H1 (cell line): ENCODE data around the gene GJA10. TPM values are rescaled to one million over a fixed set of nuclear protein-coding genes. Genes with fewer than 3 reads are reported as not detected.

Experiments used
- CTCF ChIA-PET: fragments of 300-600 bp; sonication (Branson Sonifier 250); formaldehyde crosslinking; loops from one replicate; lab custom pipeline; 2021; ENCODE audit not compliant: partially characterized antibody; lab: Charles Lee
- POLR2A ChIA-PET: fragments of 300-600 bp; sonication (Branson Sonifier 250); formaldehyde crosslinking; loops from one replicate; lab custom pipeline; 2021; ENCODE audit warnings: inconsistent platforms; ENCODE audit not compliant: partially characterized antibody; lab: Charles Lee
- DNase-seq, 2 experiments: peaks; one replicate each; pipeline versions ENCODE4 v3.0.0 to v3.0.0-alpha.2; 2010 to 2022; ENCODE audit warnings: low spot score in 2 of 2, low read depth in 1 of 2, mixed read lengths in 1 of 2
- FAIRE-seq: peaks from 2 replicates; lab custom pipeline; 2011; peaks lifted over from hg19 to GRCh38; lab: Jason Lieb, UNC
- H2AFZ ChIP-seq: 2 replicates; pipeline ENCODE4 v1.8.1; 2012; ENCODE audit warnings: low read length, inconsistent platforms
- H2AK5ac ChIP-seq: 2 replicates; pipeline ENCODE4 v1.6.1; 2013; ENCODE audit warnings: low read depth, low read length
- H2BK120ac ChIP-seq: replicated peaks from 2 replicates; pipeline ENCODE3; 2013; ENCODE audit warnings: low read depth, low read length, inconsistent platforms
- H2BK12ac ChIP-seq: 2 replicates; pipeline ENCODE4 v1.6.1; 2013; ENCODE audit warnings: low read depth, low read length
- H2BK15ac ChIP-seq: 2 replicates; pipeline ENCODE4 v1.6.1; 2013; ENCODE audit warnings: low read length
- H2BK20ac ChIP-seq: 2 replicates; pipeline ENCODE4 v1.6.1; 2013; ENCODE audit warnings: low read length
- H2BK5ac ChIP-seq: 2 replicates; pipeline ENCODE4 v1.6.1; 2013; ENCODE audit warnings: low read depth, low read length
- H3K14ac ChIP-seq: 2 replicates; pipeline ENCODE4 v1.6.1; 2013; ENCODE audit warnings: inconsistent platforms; ENCODE audit not compliant: insufficient read length
- H3K18ac ChIP-seq: 2 replicates; pipeline ENCODE4 v1.6.1; 2013; ENCODE audit warnings: low read length; ENCODE audit errors: extremely low read depth
- H3K23ac ChIP-seq: 2 replicates; pipeline ENCODE4 v1.6.1; 2013; ENCODE audit warnings: inconsistent platforms; ENCODE audit not compliant: insufficient read length
- H3K23me2 ChIP-seq: 2 replicates; pipeline ENCODE4 v1.6.1; 2013; ENCODE audit warnings: low read depth, low read length
- H3K27ac ChIP-seq: 2 replicates; pipeline ENCODE4 v1.6.1; 2011; ENCODE audit warnings: low read depth, low read length, inconsistent platforms
- H3K27me3 ChIP-seq, 4 experiments: replicated peaks in 1 of 4; 1 replicate in 1 of 4; 2 replicates in 3 of 4; pipeline versions ENCODE4 v1.6.1 to v1.8.1; 2011 to 2013; ENCODE audit warnings: low read length in 3 of 4, mild to moderate bottlenecking in 3 of 4, inconsistent platforms in 2 of 4, mixed read lengths in 2 of 4, moderate library complexity in 1 of 4; ENCODE audit not compliant: control insufficient read depth in 3 of 4, insufficient read depth in 3 of 4; ENCODE audit errors: extremely low read depth in 1 of 4
- H3K36me3 ChIP-seq, 4 experiments: 2 replicates each; pipeline versions ENCODE4 v1.6.1 to v1.8.1; 2011 to 2013; ENCODE audit warnings: mild to moderate bottlenecking in 4 of 4, low read length in 3 of 4, moderate library complexity in 2 of 4, control low read depth in 1 of 4, inconsistent platforms in 1 of 4; ENCODE audit not compliant: insufficient read depth in 4 of 4, control insufficient read depth in 2 of 4
- H3K4ac ChIP-seq: replicated peaks from 2 replicates; pipeline ENCODE3; 2013; ENCODE audit warnings: low read length, low read depth, mixed read lengths, inconsistent platforms; ENCODE audit not compliant: insufficient read length
- H3K4me1 ChIP-seq, 4 experiments: replicated peaks in 1 of 4; 1 replicate in 1 of 4; 2 replicates in 3 of 4; pipeline versions ENCODE4 v1.6.1 to v1.8.1; 2011 to 2013; ENCODE audit warnings: low read length in 3 of 4, inconsistent platforms in 2 of 4, mixed read lengths in 1 of 4; ENCODE audit not compliant: insufficient read depth in 4 of 4, control insufficient read depth in 3 of 4
- H3K4me2 ChIP-seq, 2 experiments: 2 replicates each; pipeline versions ENCODE4 v1.6.1 to v1.8.1; 2011 to 2013; ENCODE audit warnings: low read depth in 2 of 2, low read length in 2 of 2, control low read depth in 1 of 2, inconsistent platforms in 1 of 2, mild to moderate bottlenecking in 1 of 2; ENCODE audit not compliant: insufficient read depth in 1 of 2
- H3K4me3 ChIP-seq, 4 experiments: fragments of 200-600, 300-600 bp in 1 of 4; sonication (generic), shearing (Covaris generic), sonication (Bioruptor Twin) in 1 of 4; 2 replicates each; pipeline versions ENCODE4 v1.5.1 to v1.8.1; 2011 to 2016; ENCODE audit warnings: low read length in 4 of 4, low read depth in 3 of 4, control low read depth in 2 of 4, inconsistent platforms in 2 of 4, mild to moderate bottlenecking in 2 of 4, mixed read lengths in 1 of 4, moderate library complexity in 1 of 4; ENCODE audit not compliant: insufficient read depth in 2 of 4; ENCODE audit errors: extremely low read depth in 1 of 4
- H3K56ac ChIP-seq: replicated peaks from 2 replicates; pipeline ENCODE3; 2013; ENCODE audit warnings: low read depth, mild to moderate bottlenecking, mixed read lengths, low read length, inconsistent platforms; ENCODE audit not compliant: insufficient read length
- H3K79me1 ChIP-seq: 2 replicates; pipeline ENCODE4 v1.6.1; 2013; ENCODE audit warnings: low read depth, low read length, control low read depth
- H3K79me2 ChIP-seq, 2 experiments: 2 replicates each; pipeline versions ENCODE4 v1.6.1 to v1.8.1; 2012 to 2013; ENCODE audit warnings: low read length in 2 of 2, mild to moderate bottlenecking in 2 of 2, inconsistent platforms in 1 of 2; ENCODE audit not compliant: insufficient read depth in 2 of 2, control insufficient read depth in 1 of 2
- H3K9ac ChIP-seq, 4 experiments: replicated peaks in 1 of 4; 1 replicate in 1 of 4; 2 replicates in 3 of 4; pipeline versions ENCODE4 v1.6.1 to v1.8.1; 2011 to 2013; ENCODE audit warnings: low read depth in 3 of 4, low read length in 3 of 4, control low read depth in 2 of 4, mild to moderate bottlenecking in 2 of 4, moderate library complexity in 2 of 4, inconsistent platforms in 1 of 4; ENCODE audit errors: extremely low read depth in 1 of 4
- H3K9me3 ChIP-seq, 2 experiments: 2 replicates each; pipeline versions ENCODE4 v1.6.1 to v1.8.1; 2012 to 2013; ENCODE audit warnings: mild to moderate bottlenecking in 2 of 2, moderate library complexity in 2 of 2, control low read depth in 1 of 2, inconsistent platforms in 1 of 2, low read depth in 1 of 2, low read length in 1 of 2, mixed read lengths in 1 of 2; ENCODE audit not compliant: insufficient read depth in 2 of 2
- H4K20me1 ChIP-seq, 2 experiments: replicated peaks in 1 of 2; 2 replicates each; pipeline versions ENCODE3 to v1.8.1; 2011 to 2013; ENCODE audit warnings: inconsistent platforms in 2 of 2, low read length in 2 of 2, mild to moderate bottlenecking in 1 of 2; ENCODE audit not compliant: insufficient read depth in 2 of 2, control insufficient read depth in 1 of 2
- H4K5ac ChIP-seq: 2 replicates; pipeline ENCODE4 v1.6.1; 2013; ENCODE audit warnings: low read length, low read depth, mixed read lengths, inconsistent platforms; ENCODE audit not compliant: insufficient read length
- H4K8ac ChIP-seq: 2 replicates; pipeline ENCODE4 v1.8.0; 2013; ENCODE audit warnings: mild to moderate bottlenecking, moderate library complexity, low read length, inconsistent platforms; ENCODE audit not compliant: insufficient read depth; ENCODE audit errors: extremely low read depth
- H4K91ac ChIP-seq: replicated peaks from 2 replicates; pipeline ENCODE3; 2013; ENCODE audit warnings: low read length, mixed read lengths, inconsistent platforms; ENCODE audit not compliant: insufficient read length
- ASH2L ChIP-seq: fragments of 200-600, 300-600 bp; sonication (generic); IDR thresholded peaks from one replicate; pipeline ENCODE4 v1.7.1; 2017; ENCODE audit warnings: low read length
- CHD1 ChIP-seq: IDR thresholded peaks from 2 replicates; pipeline ENCODE4 v1.6.1; 2012; ENCODE audit warnings: low read depth, low read length, improper control_type of control experiment
- CHD2 ChIP-seq: IDR thresholded peaks from 2 replicates; pipeline ENCODE4 v1.6.1; 2012; ENCODE audit warnings: low read length, improper control_type of control experiment
- CREB1 ChIP-seq: IDR thresholded peaks from 2 replicates; pipeline ENCODE4 v1.6.1; 2012; ENCODE audit warnings: inconsistent platforms
- GABPA ChIP-seq: IDR thresholded peaks from 2 replicates; pipeline ENCODE4 v1.6.1; 2011; ENCODE audit warnings: mild to moderate bottlenecking, low read length, moderate library complexity, borderline replicate concordance; ENCODE audit not compliant: insufficient read depth
- RFX5 ChIP-seq: IDR thresholded peaks from 2 replicates; pipeline ENCODE4 v1.6.1; 2011; ENCODE audit warnings: low read depth, low read length, improper control_type of control experiment, borderline replicate concordance
- SAP30 ChIP-seq: fragments of 300-600 bp; sonication (generic); IDR thresholded peaks from 2 replicates; pipeline ENCODE4 v1.7.1; 2012; ENCODE audit warnings: low read length, moderate library complexity, mild to moderate bottlenecking, inconsistent platforms; ENCODE audit not compliant: insufficient read depth, insufficient replicate concordance
- SP1 ChIP-seq: IDR thresholded peaks from 2 replicates; pipeline ENCODE4 v1.6.1; 2011; ENCODE audit warnings: low read depth, low read length
- WGBS, 2 experiments: shearing (Covaris generic) in 1 of 2; methylation state at CpG; one replicate each; pipeline versions ENCODE4 v1.1.6 to v1.1.7; 2013 to 2015; ENCODE audit warnings: low lambda C conversion rate in 2 of 2, mixed read lengths in 2 of 2, inconsistent platforms in 1 of 2, low coverage in 1 of 2, missing lambda C conversion rate in 1 of 2; ENCODE audit not compliant: insufficient replicate concordance in 2 of 2, insufficient coverage in 1 of 2, insufficient read length in 1 of 2; ENCODE audit errors: extremely low coverage in 1 of 2, missing lambda C conversion rate in 1 of 2; 5-methylcytosine and 5-hydroxymethylcytosine counted together
- long read RNA-seq, 2 experiments: library from RNA in 1 of 2; library from capped mRNA in 1 of 2; stranded (forward); transcript quantifications; one replicate each; pipeline ENCODE4 v2.0.0, GENCODE V29; 2021; ENCODE audit warnings: inconsistent platforms in 1 of 2
- polyA minus RNA-seq, 3 experiments: library from RNA; depleted of rRNA, polyadenylated mRNA; stranded (reverse); fragments of >200 nt; gene quantifications; 1 replicate in 2 of 3; 2 replicates in 1 of 3; pipeline ENCODE4 v1.2.3, GENCODE V29; 2011
- polyA plus RNA-seq, 7 experiments: library from polyadenylated mRNA; depleted of rRNA in 3 of 7; stranded (reverse) in 5 of 7; unstranded in 2 of 7; fragments of >200 nt in 5 of 7; fragments of 200-250 nt in 2 of 7; gene quantifications; 1 replicate in 5 of 7; 2 replicates in 1 of 7; 4 replicates in 1 of 7; pipeline versions ENCODE4 v1.2.1 to v1.2.3, GENCODE V29; 2011 to 2013; ENCODE audit warnings: missing spikeins in 2 of 7, mixed read lengths in 2 of 7
- total RNA-seq: library from RNA; stranded (reverse); fragmentation: NEBNext Ultra II Directional; extraction: Animal tissue kit (Norgen Biotek cat#: 25700); gene quantifications from 2 replicates; pipeline ENCODE4 v1.2.1, GENCODE V29; 2021
- TF ChIP-seq, protein P1 (sequence below): IDR thresholded peaks from 2 replicates; pipeline ENCODE4 v1.6.1; 2012; ENCODE audit warnings: inconsistent platforms

GJA10 gene
- total RNA-seq (not detected in 2 replicates), polyA plus RNA-seq (2011; rRNA removed) (0.17 and 0.21 TPM in 2 replicates), polyA minus RNA-seq (2011; rRNA and poly(A)+ RNA removed) (0.76 TPM in 1 of 2 replicates, not detected in the other)
- polyA plus RNA-seq (2011; cell fraction: cytosol; rRNA removed), result 0.05 TPM
- 0.07 TPM for polyA plus RNA-seq (2011; cell fraction: nucleus; rRNA removed)
- 0.20 to 0.27 TPM (median 0.23 TPM) in 3 of 4 replicates, not detected in the other for polyA plus RNA-seq (2012, experiment 1 of 2)
- 0.14 TPM for polyA plus RNA-seq (2012, experiment 2 of 2)
- polyA plus RNA-seq (2013, experiment 1 of 2), result not detected
- 0.06 TPM for polyA plus RNA-seq (2013, experiment 2 of 2)
- polyA minus RNA-seq (2011; cell fraction: cytosol; rRNA and poly(A)+ RNA removed), result not detected
- 0.70 TPM for polyA minus RNA-seq (2011; cell fraction: nucleus; rRNA and poly(A)+ RNA removed)
- long read RNA-seq, experiment 1, result 0 reads
- long read RNA-seq, experiment 2, result 0 reads

DNA sequence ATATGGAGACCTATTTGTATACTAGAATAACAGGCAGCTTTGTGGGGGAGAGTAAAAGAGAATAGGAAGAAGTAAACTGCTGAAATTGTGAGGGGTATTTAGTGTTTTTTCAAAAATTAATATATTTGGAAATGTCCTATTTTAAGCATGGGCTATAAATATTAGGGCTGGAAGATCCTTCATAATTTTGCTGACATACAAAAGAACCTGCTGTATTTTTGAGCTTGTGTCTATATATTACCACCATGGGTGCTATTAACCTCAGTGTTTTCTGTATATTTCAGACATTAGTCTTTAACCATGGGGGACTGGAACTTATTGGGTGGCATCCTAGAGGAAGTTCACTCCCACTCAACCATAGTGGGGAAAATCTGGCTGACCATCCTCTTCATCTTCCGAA lies at the start of gene GJA10:
Gene GJA10, plus strand, starts transcription at position 301 of the 400 bp plus-strand sequence. Its CDS starts 0 bp downstream, at position 301.
- Histone ChIP-seq H3K23ac (no peak within 1 kb of the TSS), H4K5ac (no peak within 1 kb of the TSS), H2BK5ac (no peak within 1 kb of the TSS), H3K4me2 (no peak within 1 kb of the TSS), H2AFZ (no peak within 1 kb of the TSS), H3K27me3 (no peaks in the 10 kb centered on the region), H2AK5ac (no peak within 1 kb of the TSS), H4K20me1 (no peaks in the 10 kb centered on the region), H4K91ac (no peak within 1 kb of the TSS), H3K27ac (no peak within 1 kb of the TSS), H2BK120ac (no peak within 1 kb of the TSS), H2BK15ac (no peak within 1 kb of the TSS), H3K79me2 (no peaks in the 10 kb centered on the region), H3K4ac (no peak within 1 kb of the TSS), H2BK20ac (no peak within 1 kb of the TSS), H3K14ac (no peak within 1 kb of the TSS), H2BK12ac (no peak within 1 kb of the TSS), H3K56ac (no peak within 1 kb of the TSS), H3K4me3 (no peak within 1 kb of the TSS), H3K36me3 (no peaks in the 10 kb centered on the region), H3K9me3 (no peaks in the 10 kb centered on the region), H3K18ac (no peak within 1 kb of the TSS), H3K4me1 (peaks cover 4 to 11% (median 9%) of the 10 kb centered on the region in 4 experiments), H3K9ac (no peak within 1 kb of the TSS), H3K23me2 (no peaks in the 10 kb centered on the region; the same call in 1 of the 2 replicates), H4K8ac (no peak within 1 kb of the TSS), H3K79me1 (no peaks in the 10 kb centered on the region)
- CTCF ChIA-PET, result interaction anchor here (1.6 kb wide), 1 partner anchor 21 kb away, joined by 5 read pairs; no protein-coding TSS in a partner anchor
- FAIRE-seq, result no peak
- POLR2A ChIA-PET, result no interaction called here
- TF ChIP-seq SAP30 (no peak), CHD2 (no peak), CHD1 (no peak), SP1 (no peak), ASH2L (no peak), CREB1 (no peak), GABPA (no peak), RFX5 (no peak)
- TF ChIP-seq, protein P1, sequence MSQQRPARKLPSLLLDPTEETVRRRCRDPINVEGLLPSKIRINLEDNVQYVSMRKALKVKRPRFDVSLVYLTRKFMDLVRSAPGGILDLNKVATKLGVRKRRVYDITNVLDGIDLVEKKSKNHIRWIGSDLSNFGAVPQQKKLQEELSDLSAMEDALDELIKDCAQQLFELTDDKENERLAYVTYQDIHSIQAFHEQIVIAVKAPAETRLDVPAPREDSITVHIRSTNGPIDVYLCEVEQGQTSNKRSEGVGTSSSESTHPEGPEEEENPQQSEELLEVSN, result no peak
- 89% methylated on average over 1 of the region's 1 CpG; no CpG with 5 or more reads in 1 of the 2 experiments for WGBS, 2 experiments
- DNase-seq, result no peak
